HG03439 (cell line): ENCODE data around the gene ITGAE.
A peak's percentile ranks its signal among the peaks of the same experiment; 100 is the strongest.
"Not testable (repeated sequence)": the region's sequence is repeated elsewhere in the genome, so short reads cannot be mapped to it uniquely, and the experiment has no call there.

ENCODE experiments used
- ATAC-seq: cut with Tn5 transposase; IDR thresholded peaks from one replicate; pipeline ENCODE4 v1.9.1; 2021; ENCODE audit warnings: mild to moderate bottlenecking, moderate library complexity; ENCODE audit not compliant: unreplicated experiment

ITGAE gene

GRCh38 chr17:3796110-3796821 is 4.7 kb downstream of the ITGAE start:
- ATAC-seq, result peak; percentile 58

- no peak for ATAC-seq
These were observed 5.4 kb downstream of the ITGAE start for GRCh38 chr17:3795390-3796102.

- ATAC-seq, result no peak
These were observed 6.2 kb downstream of the ITGAE start for GRCh38 chr17:3794557-3795389.

GRCh38 chr17:3794152-3794551 is 6.8 kb downstream of the ITGAE start:
- not testable (repeated sequence) for ATAC-seq

GRCh38 chr17:3793258-3793657 is 7.7 kb downstream of the ITGAE start:
- not testable (repeated sequence) for ATAC-seq

GRCh38 chr17:3792481-3792880 is 8.5 kb downstream of the ITGAE start:
- ATAC-seq, result no peak

- no peak for ATAC-seq
These were observed 12.8 kb downstream of the ITGAE start for GRCh38 chr17:3788200-3788599.

GRCh38 chr17:3785323-3785722 is 15.7 kb downstream of the ITGAE start:
- ATAC-seq, result not testable (repeated sequence)

GRCh38 chr17:3782751-3783150 is 18.2 kb downstream of the ITGAE start:
- no peak for ATAC-seq

GRCh38 chr17:3780986-3781385 is 20.0 kb downstream of the ITGAE start:
- ATAC-seq, result no peak

GRCh38 chr17:3777366-3778120 is 23.4 kb downstream of the ITGAE start:
- ATAC-seq, result no peak

- ATAC-seq, result no peak
These were observed 27.0 kb downstream of the ITGAE start for GRCh38 chr17:3773966-3774365.

- no peak for ATAC-seq
These were observed 27.5 kb downstream of the ITGAE start for GRCh38 chr17:3773511-3773910.

GRCh38 chr17:3772764-3773163 is 28.2 kb downstream of the ITGAE start:
- ATAC-seq, result no peak

GRCh38 chr17:3771140-3771539 is 29.8 kb downstream of the ITGAE start:
- ATAC-seq, result no peak

- ATAC-seq, result no peak
These were observed 30.5 kb downstream of the ITGAE start for GRCh38 chr17:3770466-3770865.

GRCh38 chr17:3768769-3769168 is 32.2 kb downstream of the ITGAE start:
- ATAC-seq, result no peak

GRCh38 chr17:3768341-3768740 is 32.6 kb downstream of the ITGAE start:
- ATAC-seq, result no peak

GRCh38 chr17:3766779-3767178 is 34.2 kb downstream of the ITGAE start:
- no peak for ATAC-seq

- no peak for ATAC-seq
These were observed 35.0 kb downstream of the ITGAE start for GRCh38 chr17:3765981-3766380.

GRCh38 chr17:3763777-3764170 is 37.2 kb downstream of the ITGAE start:
- no peak for ATAC-seq
